HepG2 (cell line): ENCODE measurements around the gene SLC50A1. TPM values are rescaled to one million over a fixed set of nuclear protein-coding genes. Genes with fewer than 3 reads are reported as not detected.

ENCODE experiments used
- ARNT2 ChIP-seq: sonication (generic); formaldehyde crosslinking; IDR thresholded peaks from 2 replicates; pipeline ENCODE4 v1.8.0; 2022; ENCODE audit warnings: mild to moderate bottlenecking, low read depth, missing genetic modification reagents, moderate library complexity
- ARNTL ChIP-seq: sonication (generic); formaldehyde crosslinking; IDR thresholded peaks from 2 replicates; pipeline ENCODE4 v1.4.0; 2020; ENCODE audit warnings: mild to moderate bottlenecking, missing genetic modification reagents
- FOSL2 ChIP-seq: sonication (generic); formaldehyde crosslinking; IDR thresholded peaks from 2 replicates; pipeline ENCODE4 v1.4.0; 2020; ENCODE audit warnings: missing genetic modification reagents
- HDAC1 ChIP-seq: sonication (generic); formaldehyde crosslinking; IDR thresholded peaks from 2 replicates; pipeline ENCODE4 v1.5.1; 2020; ENCODE audit warnings: mild to moderate bottlenecking, missing genetic modification reagents
- IKZF5 ChIP-seq: IDR thresholded peaks from 2 replicates; pipeline ENCODE4 v1.6.1; 2018; ENCODE audit warnings: missing genetic modification reagents, mild to moderate bottlenecking, missing compliant biosample characterization
- IRF2 ChIP-seq: IDR thresholded peaks from 2 replicates; pipeline ENCODE4 v1.6.1; 2018; ENCODE audit warnings: missing genetic modification reagents, missing compliant biosample characterization
- KDM5B ChIP-seq: sonication (generic); formaldehyde crosslinking; IDR thresholded peaks from 2 replicates; pipeline ENCODE4 v1.4.0; 2020; ENCODE audit warnings: missing genetic modification reagents, mild to moderate bottlenecking, borderline replicate concordance
- LCORL ChIP-seq, 2 experiments: fragments of 450-650 bp in 1 of 2; sonication (generic) in 1 of 2; formaldehyde crosslinking in 1 of 2; IDR thresholded peaks; 2 replicates each; pipeline versions ENCODE4 v1.5.0 to v1.6.1; 2017 to 2020; ENCODE audit warnings: antibody characterized with exemption in 1 of 2, missing genetic modification reagents in 1 of 2
- NR1H2 ChIP-seq: sonication (generic); formaldehyde crosslinking; IDR thresholded peaks from 2 replicates; pipeline ENCODE4 v1.8.1; 2022; ENCODE audit warnings: low read depth, missing genetic modification reagents, borderline replicate concordance
- POGZ ChIP-seq: sonication (generic); formaldehyde crosslinking; IDR thresholded peaks from 2 replicates; pipeline ENCODE4 v1.4.0; 2020; ENCODE audit warnings: mild to moderate bottlenecking, missing genetic modification reagents
- SIN3A ChIP-seq: IDR thresholded peaks from 2 replicates; pipeline ENCODE4 v1.6.1; 2011; ENCODE audit warnings: low read depth, mild to moderate bottlenecking, control low read depth, low read length, borderline replicate concordance
- THAP11 ChIP-seq: IDR thresholded peaks from 2 replicates; pipeline ENCODE4 v1.6.1; 2016; ENCODE audit warnings: missing biosample characterization, missing genetic modification reagents
- ZNF577 ChIP-seq: sonication (generic); formaldehyde crosslinking; IDR thresholded peaks from 2 replicates; pipeline ENCODE4 v1.4.0; 2020; ENCODE audit warnings: mild to moderate bottlenecking, low read depth, missing genetic modification reagents, borderline replicate concordance
- ZNF619 ChIP-seq: sonication (generic); formaldehyde crosslinking; IDR thresholded peaks from 2 replicates; pipeline ENCODE4 v1.4.0; 2020; ENCODE audit warnings: mild to moderate bottlenecking, missing genetic modification reagents
- ZNF639 ChIP-seq: conservative IDR thresholded peaks from 2 replicates; pipeline ENCODE4 v1.6.1; 2018; ENCODE audit warnings: missing genetic modification reagents
- ZNF766 ChIP-seq: sonication (generic); formaldehyde crosslinking; IDR thresholded peaks from 2 replicates; pipeline ENCODE4 v1.5.0; 2020; ENCODE audit warnings: missing genetic modification reagents, borderline replicate concordance
- ZNF772 ChIP-seq: sonication (generic); formaldehyde crosslinking; IDR thresholded peaks from 2 replicates; pipeline ENCODE4 v1.5.0; 2020; ENCODE audit warnings: mild to moderate bottlenecking, missing genetic modification reagents
- ZNF781 ChIP-seq: sonication (generic); formaldehyde crosslinking; IDR thresholded peaks from 2 replicates; pipeline ENCODE4 v1.5.1; 2020; ENCODE audit warnings: borderline replicate concordance, mild to moderate bottlenecking, missing genetic modification reagents; ENCODE audit errors: not compliant biosample characterization
- ZSCAN25 ChIP-seq: sonication (generic); formaldehyde crosslinking; IDR thresholded peaks from 2 replicates; pipeline ENCODE4 v1.8.0; 2022; ENCODE audit warnings: mild to moderate bottlenecking, missing genetic modification reagents
- polyA plus RNA-seq, 8 experiments: library from polyadenylated mRNA; depleted of rRNA in 3 of 8; stranded (reverse) in 7 of 8; unstranded in 1 of 8; fragments of >200 nt; fragmentation: Illumina TruSeq in 4 of 8; extraction: Trizol in 4 of 8; gene quantifications; 2 replicates each; pipeline versions ENCODE4 v1.2.1 to v1.2.3, GENCODE V29; 2011 to 2016; ENCODE audit warnings: low read depth in 4 of 8, missing spikeins in 1 of 8, mixed read lengths in 1 of 8; ENCODE audit not compliant: insufficient read depth in 1 of 8
- total RNA-seq, 5 experiments: library from RNA; depleted of rRNA; stranded (reverse); fragments of >200 nt; fragmentation: Illumina TruSeq; extraction: Trizol; gene quantifications; 2 replicates each; pipeline ENCODE4 v1.2.3, GENCODE V29; 2016; ENCODE audit warnings: low read depth in 1 of 5
- TF ChIP-seq, protein P1 (sequence below): sonication (generic); formaldehyde crosslinking; IDR thresholded peaks from 2 replicates; pipeline ENCODE4 v1.5.0; 2020; ENCODE audit warnings: mild to moderate bottlenecking, missing genetic modification reagents

The SLC50A1 gene
- total and polyA plus RNA-seq, 2 of the 13 experiments (the other 11 are each of a cell fraction or from before 2014, with no cell fraction given), result 22.5 to 46.8 TPM

DNA sequence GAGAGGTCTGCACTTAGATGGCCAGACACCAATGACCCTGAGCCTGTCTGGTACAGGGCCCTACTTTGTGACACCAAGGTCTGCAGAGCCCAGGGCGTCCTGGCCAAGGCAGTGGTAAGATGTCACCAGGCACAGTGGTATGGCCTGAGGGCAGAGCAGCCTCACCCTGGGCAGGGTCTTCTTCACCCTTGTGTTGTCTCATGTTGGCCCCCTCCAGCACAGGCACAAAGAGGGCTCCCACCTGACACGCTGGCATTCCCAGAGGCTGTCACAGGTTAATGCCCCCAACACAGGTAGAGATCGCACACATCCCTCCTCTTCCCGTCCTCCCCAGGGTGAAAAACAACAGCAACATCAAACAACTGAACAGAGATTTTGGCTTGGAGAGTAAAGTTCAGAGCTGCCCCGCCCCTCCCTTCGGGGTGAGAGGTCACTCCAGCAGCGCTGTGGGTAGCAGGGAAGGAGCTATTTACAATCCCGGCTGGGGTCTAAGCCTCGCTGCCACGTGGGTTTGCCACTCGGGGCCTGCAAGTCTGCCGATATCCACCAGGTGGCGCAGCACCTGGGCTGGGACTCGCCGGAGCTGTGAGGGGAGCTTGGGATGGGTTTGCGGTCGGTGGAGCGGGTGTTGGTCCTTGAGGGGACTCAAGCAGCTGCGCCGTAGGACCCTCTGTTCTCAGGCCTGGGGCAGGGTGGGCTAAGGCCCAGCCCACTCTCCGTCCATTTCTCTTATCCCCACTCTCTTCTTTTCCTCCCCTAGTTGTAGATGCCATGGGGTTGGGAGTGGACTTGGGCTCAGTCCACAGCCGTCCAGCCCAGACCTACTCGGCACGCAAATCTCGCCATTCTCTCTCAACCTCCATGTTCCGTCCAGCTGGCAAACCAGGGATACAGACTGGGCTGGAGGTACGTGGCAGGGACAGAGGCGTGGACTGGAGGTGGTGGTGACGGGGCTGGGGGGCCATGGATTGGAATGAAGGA is 44.3 kb upstream of the SLC50A1 start (continued):
- TF ChIP-seq IRF2 (CRISPR knock-in tag) (peak; percentile 76; the same call in 1 of the 2 replicates), SIN3A (peak; percentile 70; the same call in 1 of the 2 replicates), NR1H2 (peak; percentile 54; the same call in 1 of the 2 replicates), POGZ (CRISPR knock-in tag) (peak; percentile 30; the same call in 1 of the 2 replicates), LCORL (IDR thresholded peaks at IDR 0.05) (0 out of 2 replicates have a peak, but pooled peaks have one; percentile 19), LCORL (CRISPR knock-in tag; IDR thresholded peaks at IDR 0.05) (peak; percentile 98), THAP11 (CRISPR knock-in tag) (peak; percentile 79), ZNF619 (CRISPR knock-in tag) (peak; percentile 34; the same call in 1 of the 2 replicates), ZNF766 (0 out of 2 replicates have a peak, but pooled peaks have one; percentile 58), FOSL2 (CRISPR knock-in tag) (peak; percentile 58), ZNF577 (no peak), ZNF639 (CRISPR knock-in tag) (0 out of 2 replicates have a peak, but pooled peaks have one; percentile 24), ARNTL (peak; percentile 67; the same call in 1 of the 2 replicates), IKZF5 (CRISPR knock-in tag) (peak; percentile 83), ZNF781 (CRISPR knock-in tag) (peak; percentile 84), ARNT2 (CRISPR knock-in tag) (peak; percentile 88), HDAC1 (CRISPR knock-in tag) (peak; percentile 84), ZSCAN25 (peak; percentile 80; the same call in 1 of the 2 replicates), ZNF772 (CRISPR knock-in tag) (0 out of 2 replicates have a peak, but pooled peaks have one; percentile 50), KDM5B (no peak)
- TF ChIP-seq, protein P1, sequence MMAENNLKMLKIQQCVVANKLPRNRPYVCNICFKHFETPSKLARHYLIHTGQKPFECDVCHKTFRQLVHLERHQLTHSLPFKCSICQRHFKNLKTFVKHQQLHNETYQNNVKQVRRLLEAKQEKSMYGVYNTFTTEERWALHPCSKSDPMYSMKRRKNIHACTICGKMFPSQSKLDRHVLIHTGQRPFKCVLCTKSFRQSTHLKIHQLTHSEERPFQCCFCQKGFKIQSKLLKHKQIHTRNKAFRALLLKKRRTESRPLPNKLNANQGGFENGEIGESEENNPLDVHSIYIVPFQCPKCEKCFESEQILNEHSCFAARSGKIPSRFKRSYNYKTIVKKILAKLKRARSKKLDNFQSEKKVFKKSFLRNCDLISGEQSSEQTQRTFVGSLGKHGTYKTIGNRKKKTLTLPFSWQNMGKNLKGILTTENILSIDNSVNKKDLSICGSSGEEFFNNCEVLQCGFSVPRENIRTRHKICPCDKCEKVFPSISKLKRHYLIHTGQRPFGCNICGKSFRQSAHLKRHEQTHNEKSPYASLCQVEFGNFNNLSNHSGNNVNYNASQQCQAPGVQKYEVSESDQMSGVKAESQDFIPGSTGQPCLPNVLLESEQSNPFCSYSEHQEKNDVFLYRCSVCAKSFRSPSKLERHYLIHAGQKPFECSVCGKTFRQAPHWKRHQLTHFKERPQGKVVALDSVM (CRISPR knock-in tag), result peak; percentile 46; the same call in 1 of the 2 replicates
